ENCODE results near the gene PPP1R26.
"Not testable (repeated sequence)": the region's sequence is repeated elsewhere in the genome, so short reads cannot be mapped to it uniquely, and the experiment has no call there.

The PPP1R26 gene

GRCh38 chr9:135506327-135507103 lies 26.9 kb downstream of the PPP1R26 start:
- DNase-seq: no peak

GRCh38 chr9:135507104-135508035 lies 27.8 kb downstream of the PPP1R26 start:
- DNase-seq: no peak

GRCh38 chr9:135508211-135508820 lies 28.7 kb downstream of the PPP1R26 start:
- no peak for DNase-seq

GRCh38 chr9:135509458-135509857 lies 29.9 kb downstream of the PPP1R26 start:
- DNase-seq: no peak

- DNase-seq: no peak
Measured at GRCh38 chr9:135512241-135512603, 32.6 kb downstream of the PPP1R26 start.

- no peak for DNase-seq
Measured at GRCh38 chr9:135512904-135513303, 33.3 kb downstream of the PPP1R26 start.

- DNase-seq: no peak
Measured at GRCh38 chr9:135513351-135513846, 33.8 kb downstream of the PPP1R26 start.

GRCh38 chr9:135513906-135514305 lies 34.3 kb downstream of the PPP1R26 start:
- not testable (repeated sequence) for DNase-seq

GRCh38 chr9:135514342-135515082 lies 34.9 kb downstream of the PPP1R26 start:
- no peak for DNase-seq

GRCh38 chr9:135515083-135515951 lies 35.7 kb downstream of the PPP1R26 start:
- DNase-seq: no peak

- no peak for DNase-seq
Measured at GRCh38 chr9:135516132-135516860, 36.7 kb downstream of the PPP1R26 start.

- DNase-seq: no peak
Measured at GRCh38 chr9:135517407-135517822, 37.8 kb downstream of the PPP1R26 start.

GRCh38 chr9:135519179-135519971 lies 39.8 kb downstream of the PPP1R26 start:
- no peak for DNase-seq

GRCh38 chr9:135520916-135521607 lies 41.5 kb downstream of the PPP1R26 start, which contains the start of gene LCN1:
Gene LCN1 (plus strand): TSS chr9:135521440. CDS start chr9:135521498, 58 bp downstream.
- DNase-seq: no peak

- DNase-seq: no peak
Measured at GRCh38 chr9:135521608-135522095, 42.1 kb downstream of the PPP1R26 start.

GRCh38 chr9:135522137-135522877 lies 42.7 kb downstream of the PPP1R26 start:
- no peak for DNase-seq

- no peak for DNase-seq
Measured at GRCh38 chr9:135522931-135523330, 43.3 kb downstream of the PPP1R26 start.

- DNase-seq: no peak
Measured at GRCh38 chr9:135523521-135524129, 44.0 kb downstream of the PPP1R26 start.

All from suppressor macrophage treated with lipopolysaccharide for 4 hours (primary cell).